ENCODE data around the gene KRTAP10-8.

- no peak for TF ChIP-seq POLR2A (IDR thresholded peaks at IDR 0.05)
- no peak for TF ChIP-seq CTCF (IDR thresholded peaks at IDR 0.05)
Observed at GRCh38 chr21:44568261-44568660, 43.6 kb upstream of the KRTAP10-8 start.
